Immature natural killer cell (primary cell): ENCODE results near the gene PPP1R16B. TPM values are rescaled to one million over a fixed set of nuclear protein-coding genes. Genes with fewer than 3 reads are reported as not detected.
A peak's percentile ranks its signal among the peaks of the same experiment; 100 is the strongest.
"Not testable (repeated sequence)": the region's sequence is repeated elsewhere in the genome, so short reads cannot be mapped to it uniquely, and the experiment has no call there.

ENCODE experiments used
- DNase-seq, 3 donors: peaks; one replicate each; pipeline ENCODE4 v3.0.0; 2022; ENCODE audit warnings: mixed read lengths in 1 of 3
- H3K27ac Mint-ChIP-seq, 6 donors: one replicate each; pipeline ENCODE4 v1.8.0; 2020; ENCODE audit warnings: mixed read lengths in 6 of 6, mild to moderate bottlenecking in 5 of 6, inconsistent platforms in 4 of 6, moderate library complexity in 3 of 6
- H3K27me3 Mint-ChIP-seq, 3 donors: one replicate each; pipeline ENCODE4 v1.8.0; 2020 to 2021; ENCODE audit warnings: low read depth in 3 of 3, mild to moderate bottlenecking in 3 of 3, mixed read lengths in 3 of 3, moderate library complexity in 3 of 3, inconsistent platforms in 1 of 3
- H3K36me3 Mint-ChIP-seq, 3 donors: one replicate each; pipeline ENCODE4 v1.8.0; 2020; ENCODE audit warnings: mixed read lengths in 3 of 3, inconsistent platforms in 2 of 3, mild to moderate bottlenecking in 2 of 3
- H3K4me1 Mint-ChIP-seq, 2 donors: one replicate each; pipeline ENCODE4 v1.8.0; 2020; ENCODE audit warnings: inconsistent platforms in 2 of 2, mild to moderate bottlenecking in 2 of 2, mixed read lengths in 2 of 2, moderate library complexity in 1 of 2
- H3K4me3 Mint-ChIP-seq, 5 donors: one replicate each; pipeline ENCODE4 v1.8.0; 2020; ENCODE audit warnings: mild to moderate bottlenecking in 5 of 5, mixed read lengths in 5 of 5, inconsistent platforms in 3 of 5, moderate library complexity in 3 of 5
- H3K9me3 Mint-ChIP-seq, 6 donors: one replicate each; pipeline ENCODE4 v1.8.0; 2020; ENCODE audit warnings: mild to moderate bottlenecking in 6 of 6, mixed read lengths in 6 of 6, inconsistent platforms in 4 of 6, moderate library complexity in 3 of 6
- polyA plus RNA-seq, 3 donors: library from polyadenylated mRNA; unstranded; fragments of 300-500 nt; fragmentation: Illumina TruSeq; gene quantifications; one replicate each; pipeline ENCODE4 v1.2.3, GENCODE V29; 2021

The PPP1R16B gene
- polyA plus RNA-seq, 3 donors from 2014 or later: 23.6 to 42.8 (median 24.9) TPM

GRCh38 chr20:38776363-38776762, 29.1 kb upstream of the PPP1R16B start:
- Mint-ChIP-seq H3K27me3 (peaks cover 0 to 4% (median 3%) of the 10 kb centered on the region in 3 donors), H3K4me3 (peak overlapping the region; percentile 68 to 90 (median 77)), H3K4me1 (peaks cover 25 to 29% of the 10 kb centered on the region in 2 donors), H3K36me3 (peaks cover 18 to 28% (median 27%) of the 10 kb centered on the region in 3 donors), H3K27ac (peak overlapping the region; percentile 85 to 98 (median 92)), H3K9me3 (no peaks in the 10 kb centered on the region)
- DNase-seq: peak; percentile 56 to 79 (median 58)

DNA sequence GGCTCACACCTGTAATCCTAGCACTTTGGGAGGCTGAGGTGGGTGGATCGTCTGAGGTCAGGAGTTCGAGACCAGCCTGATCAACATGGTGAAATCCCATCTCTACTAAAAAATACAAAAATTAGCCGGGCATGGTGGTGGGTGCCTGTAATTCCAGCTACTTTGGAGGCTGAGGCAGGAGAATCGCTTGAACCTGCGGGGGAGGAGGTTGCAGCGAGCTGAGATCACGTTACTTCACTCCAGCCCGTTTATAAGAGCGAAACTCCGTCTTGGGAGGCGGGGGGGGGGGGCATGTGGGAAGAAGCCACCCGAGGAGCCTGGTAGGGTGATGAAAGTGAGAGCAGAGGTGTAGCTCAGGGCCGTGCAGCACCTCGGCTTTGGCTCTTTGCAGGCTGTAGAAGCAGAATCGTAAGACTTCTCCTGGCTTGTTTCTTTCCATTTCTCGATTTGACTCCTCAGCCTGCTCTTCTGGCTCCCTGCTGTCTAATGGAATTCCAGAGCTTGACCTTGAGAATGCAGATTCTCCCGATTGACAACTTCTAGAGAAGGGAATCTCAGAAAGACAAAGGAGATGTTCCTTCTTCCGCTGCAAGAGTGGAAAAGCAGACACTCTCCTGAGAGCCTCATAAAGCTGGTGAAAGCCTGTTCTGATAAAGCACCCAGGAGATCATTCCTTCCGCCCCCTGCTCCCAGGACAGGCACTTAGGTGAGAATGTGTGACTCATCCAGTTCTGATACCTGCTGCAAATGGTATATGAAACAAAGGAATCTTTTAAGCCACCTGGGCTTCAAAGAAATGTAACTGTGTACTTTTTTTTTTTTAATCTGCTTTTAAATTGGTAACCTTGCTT, 26.0 kb upstream of the PPP1R16B start:
- Mint-ChIP-seq H3K4me3 (no peak overlapping the region), H3K27ac (peak overlapping the region in 2 of 6 donors; percentile 34 to 49)

GRCh38 chr20:38782275-38782674, 23.2 kb upstream of the PPP1R16B start:
- peaks cover 0 to 8% (median 0%) of the 10 kb centered on the region in 3 donors for H3K27me3 Mint-ChIP-seq
- H3K27ac Mint-ChIP-seq: peak overlapping the region in 1 of 6 donors; percentile 36
- DNase-seq: no peak
- no peak overlapping the region for H3K4me3 Mint-ChIP-seq
- peaks cover 0 to 6% (median 5%) of the 10 kb centered on the region in 3 donors for H3K36me3 Mint-ChIP-seq
- no peaks in the 10 kb centered on the region for H3K9me3 Mint-ChIP-seq
- peaks cover 0 to 2% of the 10 kb centered on the region in 2 donors for H3K4me1 Mint-ChIP-seq

More for the DNA sequence above, 26.0 kb upstream of the PPP1R16B start:
- DNase-seq: no peak
- Mint-ChIP-seq H3K9me3 (no peaks in the 10 kb centered on the region), H3K4me1 (peaks cover 25 to 27% of the 10 kb centered on the region in 2 donors), H3K27me3 (peaks cover 0 to 8% (median 3%) of the 10 kb centered on the region in 3 donors), H3K36me3 (peaks cover 4 to 11% (median 8%) of the 10 kb centered on the region in 3 donors)

DNA sequence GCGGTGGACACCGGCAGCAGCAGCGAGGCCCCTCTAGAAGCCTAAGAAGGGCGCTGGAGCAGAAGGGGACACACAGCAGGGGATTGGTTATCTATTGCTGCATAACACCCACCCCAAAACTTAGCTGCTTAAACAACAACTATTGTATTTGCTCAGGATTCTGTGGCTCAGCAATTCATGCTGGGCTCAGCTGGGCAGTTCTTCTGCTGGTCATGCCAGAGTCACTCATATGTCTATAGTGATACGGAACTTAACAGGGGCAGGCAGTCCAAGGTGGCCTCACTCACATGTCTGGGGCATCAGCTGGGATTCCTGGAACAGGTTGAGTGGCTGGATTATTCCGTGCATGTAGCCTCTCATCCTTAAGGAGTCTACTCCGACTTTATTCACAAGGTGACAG, 17.6 kb upstream of the PPP1R16B start:
- no peaks in the 10 kb centered on the region for H3K9me3 Mint-ChIP-seq

GRCh38 chr20:38789503-38790199, 15.8 kb upstream of the PPP1R16B start:
- H3K4me3 Mint-ChIP-seq: no peak overlapping the region
- no peaks in the 10 kb centered on the region for H3K27me3 Mint-ChIP-seq
- H3K27ac Mint-ChIP-seq: peak overlapping the region in 3 of 6 donors; percentile 35 to 45 (median 40)

More for the DNA sequence above, 17.6 kb upstream of the PPP1R16B start:
- Mint-ChIP-seq H3K4me3 (no peak overlapping the region), H3K36me3 (no peaks in the 10 kb centered on the region), H3K27me3 (no peaks in the 10 kb centered on the region), H3K4me1 (peaks cover 2 to 9% of the 10 kb centered on the region in 2 donors), H3K27ac (no peak overlapping the region)
- DNase-seq: no peak

GRCh38 chr20:38790200-38791053, 15.1 kb upstream of the PPP1R16B start:
- no peaks in the 10 kb centered on the region for H3K27me3 Mint-ChIP-seq
- peak overlapping the region in 4 of 5 donors; percentile 38 to 63 (median 42) for H3K4me3 Mint-ChIP-seq
- DNase-seq: peak; percentile 25 to 65 (median 42)
- no peaks in the 10 kb centered on the region for H3K36me3 Mint-ChIP-seq
- H3K4me1 Mint-ChIP-seq: peaks cover 8 to 17% of the 10 kb centered on the region in 2 donors
- no peaks in the 10 kb centered on the region for H3K9me3 Mint-ChIP-seq
- peak overlapping the region in 5 of 6 donors; percentile 25 to 91 (median 38) for H3K27ac Mint-ChIP-seq

More at GRCh38 chr20:38789503-38790199, 15.8 kb upstream of the PPP1R16B start:
- DNase-seq: no peak
- H3K9me3 Mint-ChIP-seq: no peaks in the 10 kb centered on the region
- peaks cover 6 to 17% of the 10 kb centered on the region in 2 donors for H3K4me1 Mint-ChIP-seq
- H3K36me3 Mint-ChIP-seq: no peaks in the 10 kb centered on the region

DNA sequence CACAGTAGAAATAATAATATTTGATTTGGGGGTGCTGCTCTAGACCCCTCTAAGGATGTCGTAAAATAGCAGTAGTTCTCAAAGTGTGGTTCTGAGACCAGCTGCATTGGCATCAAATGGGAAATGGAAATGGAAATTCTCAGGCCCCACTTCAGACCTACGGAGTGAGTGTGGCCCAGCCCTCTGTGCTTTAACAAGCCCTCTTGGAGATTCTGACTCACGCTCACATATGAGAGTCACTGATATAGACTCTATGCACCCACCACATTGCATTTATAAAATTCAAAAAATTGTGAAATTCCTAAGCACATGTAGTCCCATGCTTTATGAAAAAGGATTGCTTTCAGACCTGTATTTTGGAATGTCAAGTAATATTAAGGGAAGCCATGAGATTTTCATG, 14.2 kb upstream of the PPP1R16B start:
- H3K4me1 Mint-ChIP-seq: peaks cover 8 to 17% of the 10 kb centered on the region in 2 donors
- no peak overlapping the region for H3K4me3 Mint-ChIP-seq
- no peaks in the 10 kb centered on the region for H3K36me3 Mint-ChIP-seq
- H3K9me3 Mint-ChIP-seq: no peaks in the 10 kb centered on the region
- no peak for DNase-seq
- H3K27me3 Mint-ChIP-seq: no peaks in the 10 kb centered on the region
- H3K27ac Mint-ChIP-seq: no peak overlapping the region

GRCh38 chr20:38791940-38792339, 13.6 kb upstream of the PPP1R16B start:
- DNase-seq: no peak
- no peaks in the 10 kb centered on the region for H3K9me3 Mint-ChIP-seq
- no peaks in the 10 kb centered on the region for H3K36me3 Mint-ChIP-seq
- no peaks in the 10 kb centered on the region for H3K27me3 Mint-ChIP-seq
- H3K4me3 Mint-ChIP-seq: no peak overlapping the region
- H3K27ac Mint-ChIP-seq: peak overlapping the region in 1 of 6 donors; percentile 12
- H3K4me1 Mint-ChIP-seq: peaks cover 8 to 19% of the 10 kb centered on the region in 2 donors

GRCh38 chr20:38794057-38794456, 11.4 kb upstream of the PPP1R16B start:
- H3K9me3 Mint-ChIP-seq: not testable (repeated sequence)
- peak overlapping the region in 2 of 6 donors; percentile 21 to 60 for H3K27ac Mint-ChIP-seq

DNA sequence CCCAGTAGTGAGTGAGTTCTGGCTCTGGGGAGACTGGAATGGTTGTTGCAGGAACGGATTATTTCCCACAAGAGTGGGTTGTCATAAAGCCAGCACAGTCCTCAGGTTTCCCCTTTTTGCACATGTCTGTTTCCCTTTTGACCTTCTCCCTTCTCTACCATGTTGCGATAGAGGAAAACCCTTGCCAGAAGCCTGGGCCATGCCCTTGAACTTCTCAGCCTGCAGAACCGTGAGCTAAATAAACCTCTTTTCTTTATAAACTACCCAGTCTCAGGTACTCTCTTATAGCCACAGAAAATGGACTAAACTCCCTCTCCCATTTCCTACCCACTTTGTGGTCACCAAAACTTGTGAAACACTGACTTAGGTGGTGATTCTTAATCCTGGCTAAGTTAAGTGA, 7.2 kb upstream of the PPP1R16B start:
- no peaks in the 10 kb centered on the region for H3K27me3 Mint-ChIP-seq
- H3K9me3 Mint-ChIP-seq: peaks cover 0 to 2% (median 0%) of the 10 kb centered on the region in 6 donors
- H3K27ac Mint-ChIP-seq: peak overlapping the region in 4 of 6 donors; percentile 8 to 80 (median 44)
- H3K4me1 Mint-ChIP-seq: peaks cover 26 to 31% of the 10 kb centered on the region in 2 donors
- no peaks in the 10 kb centered on the region for H3K36me3 Mint-ChIP-seq
- DNase-seq: no peak
- no peak overlapping the region for H3K4me3 Mint-ChIP-seq

More at GRCh38 chr20:38794057-38794456, 11.4 kb upstream of the PPP1R16B start:
- H3K4me1 Mint-ChIP-seq: peaks cover 18 to 34% of the 10 kb centered on the region in 2 donors
- H3K36me3 Mint-ChIP-seq, H3K4me3 Mint-ChIP-seq, H3K27me3 Mint-ChIP-seq, DNase-seq: not testable (repeated sequence)

GRCh38 chr20:38799203-38799602, 6.3 kb upstream of the PPP1R16B start:
- no peak for DNase-seq
- H3K4me3 Mint-ChIP-seq: peak overlapping the region in 2 of 5 donors; percentile 26 to 36
- H3K27me3 Mint-ChIP-seq: no peaks in the 10 kb centered on the region
- H3K4me1 Mint-ChIP-seq: peaks cover 29 to 33% of the 10 kb centered on the region in 2 donors
- H3K9me3 Mint-ChIP-seq: peaks cover 0 to 2% (median 0%) of the 10 kb centered on the region in 6 donors
- peak overlapping the region in 5 of 6 donors; percentile 58 to 90 (median 81) for H3K27ac Mint-ChIP-seq
- no peaks in the 10 kb centered on the region for H3K36me3 Mint-ChIP-seq

- no peak overlapping the region for H3K4me3 Mint-ChIP-seq
- peaks cover 10 to 16% (median 11%) of the 10 kb centered on the region in 3 donors for H3K27me3 Mint-ChIP-seq
- peak overlapping the region in 5 of 6 donors; percentile 11 to 75 (median 55) for H3K27ac Mint-ChIP-seq
- DNase-seq: no peak
- H3K4me1 Mint-ChIP-seq: peaks cover 39 to 45% of the 10 kb centered on the region in 2 donors
- no peaks in the 10 kb centered on the region for H3K36me3 Mint-ChIP-seq
- peaks cover 0 to 2% (median 0%) of the 10 kb centered on the region in 6 donors for H3K9me3 Mint-ChIP-seq
Observed at GRCh38 chr20:38800882-38801281, 4.6 kb upstream of the PPP1R16B start.

- Mint-ChIP-seq H3K27me3 (peaks cover 21 to 42% (median 31%) of the 10 kb centered on the region in 3 donors), H3K4me1 (peaks cover 50 to 51% of the 10 kb centered on the region in 2 donors), H3K27ac (peak overlapping the region; percentile 97 to 100 (median 99)), H3K36me3 (peaks cover 0 to 4% (median 0%) of the 10 kb centered on the region in 3 donors), H3K4me3 (peak overlapping the region; percentile 79 to 92 (median 90)), H3K9me3 (no peaks in the 10 kb centered on the region)
- no peak for DNase-seq
Observed at GRCh38 chr20:38804221-38804620, 1.3 kb upstream of the PPP1R16B start.
